HG02870 (cell line): ENCODE measurements around the gene PEX11B.
"Not testable (repeated sequence)": the region's sequence is repeated elsewhere in the genome, so short reads cannot be mapped to it uniquely, and the experiment has no call there.

Experiments used
- ATAC-seq: cut with Tn5 transposase; IDR thresholded peaks from one replicate; pipeline ENCODE4 v1.9.1; 2021; ENCODE audit warnings: mild to moderate bottlenecking, moderate library complexity; ENCODE audit not compliant: unreplicated experiment

The PEX11B gene

GRCh38 chr1:145953861-145954260 lies 35.3 kb upstream of the PEX11B start:
- ATAC-seq = no peak

- no peak for ATAC-seq
Measured at GRCh38 chr1:145952903-145953302, 34.4 kb upstream of the PEX11B start.

- no peak for ATAC-seq
Measured at GRCh38 chr1:145951526-145951925, 33.0 kb upstream of the PEX11B start.

DNA sequence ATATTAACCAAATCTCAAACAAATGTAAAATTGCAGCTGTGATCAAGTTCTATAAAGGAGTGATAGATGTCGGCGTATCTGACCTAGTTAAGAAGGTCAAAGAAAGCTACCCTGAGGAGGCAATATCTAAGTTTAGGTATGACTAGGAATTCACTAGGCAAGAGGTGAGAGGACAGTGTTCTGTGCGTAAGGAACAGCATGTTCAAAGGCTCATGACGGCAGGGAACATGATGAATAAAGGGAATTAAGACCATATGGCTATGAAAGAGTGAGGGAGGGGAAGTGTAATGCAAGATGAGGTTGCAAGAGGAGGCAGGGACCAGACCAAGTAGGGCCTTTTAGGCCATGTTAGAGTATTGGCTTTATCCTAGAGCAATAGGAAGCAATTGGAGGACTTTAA lies 30.7 kb upstream of the PEX11B start:
- ATAC-seq = no peak

- ATAC-seq = no peak
Measured at GRCh38 chr1:145947551-145947950, 29.0 kb upstream of the PEX11B start.

- no peak for ATAC-seq
Measured at GRCh38 chr1:145946477-145946986, 28.0 kb upstream of the PEX11B start.

DNA sequence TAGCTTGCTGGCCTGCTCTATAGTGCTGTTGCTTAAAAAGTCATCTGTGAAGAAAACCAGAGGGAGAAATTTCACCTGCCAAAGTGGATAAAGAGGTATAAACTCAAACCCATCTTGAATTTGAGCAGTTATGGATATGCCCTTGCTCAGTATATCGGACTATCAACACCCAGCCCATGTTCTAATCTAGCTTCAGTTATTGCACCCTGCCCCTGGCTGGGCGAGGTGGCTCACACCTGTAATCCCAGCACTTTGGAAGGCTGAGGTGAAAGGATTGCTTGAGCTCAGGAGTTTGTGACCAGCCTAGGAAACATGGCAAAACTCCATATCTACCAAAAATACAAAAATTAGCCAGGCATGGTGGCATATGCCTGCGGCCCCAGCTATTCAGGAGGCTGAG lies 26.0 kb upstream of the PEX11B start:
- ATAC-seq = no peak

DNA sequence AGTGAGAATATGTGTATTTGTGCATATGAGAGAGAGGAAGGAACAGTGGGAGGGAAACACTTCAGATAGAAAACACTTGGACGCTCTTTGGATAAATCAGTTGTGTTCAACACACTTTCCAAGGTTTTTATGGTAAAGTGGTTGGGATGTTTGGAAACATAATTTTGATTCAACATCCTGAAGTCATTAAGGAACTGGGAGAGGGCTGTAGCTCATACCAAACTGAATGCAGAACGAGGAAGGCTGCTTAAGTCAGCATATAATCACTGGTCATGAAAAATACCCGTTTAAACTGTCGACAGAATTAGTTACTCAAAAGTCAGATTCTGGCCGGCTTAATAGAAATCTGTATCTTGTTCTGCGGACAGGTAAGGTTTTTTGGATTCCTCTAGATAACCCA lies 24.4 kb upstream of the PEX11B start:
- ATAC-seq = no peak

GRCh38 chr1:145942405-145942804 lies 23.9 kb upstream of the PEX11B start:
- ATAC-seq = no peak

GRCh38 chr1:145937436-145937835 lies 18.9 kb upstream of the PEX11B start:
- ATAC-seq = no peak

DNA sequence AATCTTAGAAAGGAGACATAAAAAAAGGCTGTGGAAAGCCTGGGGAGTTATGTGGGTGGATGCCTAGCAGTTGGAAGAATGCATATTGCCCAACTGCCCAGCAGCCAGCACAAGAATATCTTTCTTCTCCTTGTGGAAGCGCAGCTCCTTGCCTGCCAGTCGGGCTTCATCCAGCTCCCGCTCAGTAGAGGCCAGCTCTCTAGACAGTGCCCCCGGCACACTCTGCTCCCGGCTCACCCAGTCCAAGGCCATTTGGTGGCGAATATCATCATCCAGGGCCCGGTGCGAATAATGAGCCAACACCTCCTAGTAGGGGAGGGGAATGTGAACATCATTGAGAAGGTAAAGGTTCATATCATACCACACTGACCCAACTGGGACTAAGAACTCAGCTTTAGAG lies 17.7 kb upstream of the PEX11B start:
- no peak for ATAC-seq

- no peak for ATAC-seq
Measured at GRCh38 chr1:145935708-145936107, 17.2 kb upstream of the PEX11B start.

DNA sequence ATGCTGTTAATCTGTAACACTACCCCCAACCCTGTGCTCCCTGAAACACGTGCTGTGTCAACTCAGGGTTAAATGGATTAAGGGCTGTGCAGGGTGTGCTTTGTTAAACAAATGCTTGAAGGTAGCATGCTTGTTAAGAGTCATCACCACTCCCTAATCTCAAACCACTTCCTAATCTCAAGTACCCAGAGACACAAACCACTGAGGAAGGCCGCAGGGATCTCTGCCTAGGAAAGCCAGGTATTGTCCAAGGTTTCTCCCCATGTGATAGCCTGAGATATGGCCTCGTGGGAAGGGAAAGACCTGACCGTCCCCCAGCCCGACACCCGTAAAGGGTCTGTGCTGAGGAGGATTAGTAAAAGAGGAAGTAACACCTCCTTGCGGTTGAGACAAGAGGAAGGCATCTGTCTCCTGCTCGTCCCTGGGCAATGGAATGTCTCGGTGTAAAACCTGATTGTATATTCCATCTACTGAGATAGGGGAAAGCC lies 14.0 kb upstream of the PEX11B start:
- not testable (repeated sequence) for ATAC-seq

GRCh38 chr1:145927916-145928643 lies 9.6 kb upstream of the PEX11B start:
- no peak for ATAC-seq

DNA sequence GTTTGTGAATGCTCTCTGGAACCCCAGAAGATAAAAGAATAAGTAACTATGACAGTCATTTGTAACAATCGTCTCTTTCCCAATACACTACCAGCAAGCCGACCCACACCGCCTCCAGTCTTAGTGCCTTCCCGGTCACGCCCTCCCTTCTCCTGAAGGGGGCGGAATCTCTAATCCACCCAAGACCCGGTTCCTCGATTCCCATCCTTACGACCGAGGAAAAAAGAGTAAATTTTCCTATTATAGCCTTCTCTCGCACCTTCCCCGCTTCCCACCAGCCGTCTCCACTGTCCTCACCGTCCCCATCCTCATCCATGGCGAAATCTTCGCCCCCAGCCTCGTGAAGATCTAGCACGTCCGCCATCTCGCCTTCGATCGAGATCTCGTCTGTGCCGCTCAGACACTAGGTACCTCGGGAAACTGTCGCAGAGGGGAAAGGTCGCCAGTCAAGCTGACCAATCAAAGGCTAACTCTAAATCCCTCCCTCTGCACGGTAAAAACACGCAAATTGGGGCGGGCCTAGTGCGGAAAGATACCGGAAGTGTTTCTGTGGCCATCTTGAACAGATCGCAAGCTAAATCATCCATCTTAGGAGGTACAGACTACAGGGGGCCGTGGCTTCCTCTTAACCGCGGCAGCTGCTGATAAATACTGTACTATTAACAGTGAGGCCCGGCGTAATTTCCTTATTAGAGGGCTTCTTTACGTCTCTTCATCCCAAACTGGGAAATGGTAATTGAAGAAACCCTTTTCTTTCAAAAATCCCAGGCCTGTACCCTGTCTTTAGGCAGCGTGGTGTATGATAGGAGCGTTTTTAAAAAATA lies 8.8 kb upstream of the PEX11B start, which contains the start of gene RBM8A:
TSS of gene RBM8A (minus strand) at position 422 of the 824 bp plus-strand sequence. CDS start at position 364, 58 bp downstream.
- peak; percentile 94 for ATAC-seq

DNA sequence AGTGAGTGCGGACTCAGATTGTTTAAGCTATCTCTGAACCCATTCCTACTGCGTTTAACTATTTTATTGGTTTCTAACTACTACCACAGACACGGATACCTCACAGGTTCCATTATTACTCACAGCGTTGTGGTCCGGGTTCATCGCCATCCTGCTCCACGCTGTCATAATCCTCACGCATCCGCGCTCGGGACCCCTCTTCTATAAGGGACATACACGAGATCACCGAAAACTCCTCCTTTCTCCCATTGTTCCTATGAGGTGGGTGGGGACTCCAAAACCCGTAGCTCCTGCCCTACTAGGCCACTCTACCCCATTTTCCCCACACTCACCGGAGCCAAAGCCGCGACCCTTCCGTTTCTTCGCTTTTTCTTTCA lies 8.2 kb upstream of the PEX11B start:
- ATAC-seq = peak; percentile 13

GRCh38 chr1:145922266-145922665 lies 3.7 kb upstream of the PEX11B start:
- no peak for ATAC-seq

DNA sequence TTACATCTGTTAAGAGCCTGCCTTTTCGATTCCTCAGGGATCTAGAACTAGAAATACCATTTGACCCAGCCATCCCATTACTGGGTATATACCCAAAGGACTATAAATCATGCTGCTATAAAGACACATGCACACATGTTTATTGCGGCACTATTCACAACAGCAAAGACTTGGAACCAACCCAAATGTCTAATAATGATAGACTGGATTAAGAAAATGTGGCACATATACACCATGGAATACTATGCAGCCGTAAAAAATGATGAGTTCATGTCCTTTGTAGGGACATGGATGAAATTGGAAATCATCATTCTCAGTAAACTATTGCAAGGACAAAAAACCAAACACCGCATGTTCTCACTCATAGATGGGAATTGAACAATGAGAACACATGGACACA lies 1.8 kb upstream of the PEX11B start:
- ATAC-seq = not testable (repeated sequence)

- ATAC-seq = no peak
Measured at GRCh38 chr1:145918992-145919939, 749 bp upstream of the PEX11B start.

- no peak for ATAC-seq
Measured at GRCh38 chr1:145917595-145917994, 922 bp downstream of the PEX11B start.

- ATAC-seq = no peak
Measured at GRCh38 chr1:145916745-145917144, 1.8 kb downstream of the PEX11B start.
